GM21619 (cell line): ENCODE data around the gene DIO3.
"Not testable (repeated sequence)": the region's sequence is repeated elsewhere in the genome, so short reads cannot be mapped to it uniquely, and the experiment has no call there.

ENCODE experiments used
- ATAC-seq: cut with Tn5 transposase; IDR thresholded peaks from one replicate; pipeline ENCODE4 v1.9.1; 2021; ENCODE audit not compliant: unreplicated experiment

DIO3 gene

DNA sequence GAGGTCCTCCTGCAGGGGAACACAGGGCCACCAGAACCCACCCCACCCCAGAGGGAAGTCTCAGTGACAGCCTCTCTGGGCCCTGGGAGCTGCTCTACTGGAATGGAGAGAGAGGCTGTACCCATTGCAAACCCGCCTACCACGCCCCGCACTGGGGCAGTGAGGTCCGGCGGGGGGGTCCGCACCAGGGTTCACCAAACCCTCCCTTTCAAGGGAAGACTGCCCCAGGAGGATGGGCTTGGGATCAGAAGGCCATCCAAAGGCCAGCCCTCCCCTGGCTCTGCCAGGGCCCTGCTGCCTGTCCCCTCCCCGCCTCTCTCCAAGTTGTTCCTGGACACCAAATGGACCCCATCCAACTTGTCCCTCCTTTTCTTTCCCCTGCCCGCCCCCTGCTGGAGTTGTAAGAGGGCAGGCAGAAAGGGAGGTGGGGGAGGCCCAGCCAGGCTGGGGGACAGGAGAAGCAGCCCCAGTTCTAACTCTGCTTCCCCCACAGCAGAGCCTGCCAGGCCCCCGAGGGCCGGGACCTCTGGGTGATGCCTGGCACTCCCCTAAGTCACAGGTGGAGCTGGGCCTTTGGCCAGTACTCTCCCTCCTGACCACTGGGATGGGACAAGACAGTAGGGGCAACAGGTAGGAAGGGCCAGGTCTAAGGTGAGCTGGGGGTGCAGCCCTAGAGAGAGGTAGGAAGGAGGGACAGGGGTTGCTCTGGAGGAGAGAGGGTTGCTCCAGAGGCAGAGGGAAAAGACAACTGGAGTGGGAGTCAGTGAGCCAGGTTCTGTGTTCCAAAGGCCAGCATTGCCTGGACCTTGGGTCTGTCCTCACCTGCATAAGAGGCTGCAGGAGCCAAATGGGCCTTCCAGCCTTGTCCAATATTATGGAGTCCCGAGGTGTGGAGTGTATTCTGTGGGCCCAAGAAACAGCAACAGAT, 3.2 kb upstream of the DIO3 start:
- ATAC-seq: no peak

DNA sequence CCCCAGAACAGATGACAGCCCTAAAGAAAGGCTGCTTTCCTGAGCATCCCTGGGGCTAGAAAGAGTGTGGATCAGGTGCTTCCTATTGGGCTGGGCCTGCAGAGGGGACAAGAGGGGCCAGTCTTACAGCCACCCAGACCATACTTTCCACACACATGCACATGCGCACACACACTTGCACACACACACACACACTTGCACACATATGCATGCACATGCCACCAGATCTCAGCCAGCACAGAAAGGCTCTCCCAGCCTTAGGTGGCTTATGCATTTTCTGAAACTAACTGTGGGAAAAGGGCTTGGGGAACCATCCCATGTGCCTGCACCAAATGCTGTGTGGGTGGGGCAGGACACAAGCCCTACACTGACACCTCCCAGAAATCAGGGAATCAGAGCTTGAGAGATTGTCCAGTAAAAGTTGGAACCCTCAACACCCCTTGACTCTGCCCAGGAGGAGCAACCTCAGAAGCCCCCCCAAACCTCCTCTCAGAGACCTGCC, 2.5 kb upstream of the DIO3 start:
- no peak for ATAC-seq

GRCh38 chr14:101559250-101559623, 2.1 kb upstream of the DIO3 start:
- ATAC-seq: no peak

DNA sequence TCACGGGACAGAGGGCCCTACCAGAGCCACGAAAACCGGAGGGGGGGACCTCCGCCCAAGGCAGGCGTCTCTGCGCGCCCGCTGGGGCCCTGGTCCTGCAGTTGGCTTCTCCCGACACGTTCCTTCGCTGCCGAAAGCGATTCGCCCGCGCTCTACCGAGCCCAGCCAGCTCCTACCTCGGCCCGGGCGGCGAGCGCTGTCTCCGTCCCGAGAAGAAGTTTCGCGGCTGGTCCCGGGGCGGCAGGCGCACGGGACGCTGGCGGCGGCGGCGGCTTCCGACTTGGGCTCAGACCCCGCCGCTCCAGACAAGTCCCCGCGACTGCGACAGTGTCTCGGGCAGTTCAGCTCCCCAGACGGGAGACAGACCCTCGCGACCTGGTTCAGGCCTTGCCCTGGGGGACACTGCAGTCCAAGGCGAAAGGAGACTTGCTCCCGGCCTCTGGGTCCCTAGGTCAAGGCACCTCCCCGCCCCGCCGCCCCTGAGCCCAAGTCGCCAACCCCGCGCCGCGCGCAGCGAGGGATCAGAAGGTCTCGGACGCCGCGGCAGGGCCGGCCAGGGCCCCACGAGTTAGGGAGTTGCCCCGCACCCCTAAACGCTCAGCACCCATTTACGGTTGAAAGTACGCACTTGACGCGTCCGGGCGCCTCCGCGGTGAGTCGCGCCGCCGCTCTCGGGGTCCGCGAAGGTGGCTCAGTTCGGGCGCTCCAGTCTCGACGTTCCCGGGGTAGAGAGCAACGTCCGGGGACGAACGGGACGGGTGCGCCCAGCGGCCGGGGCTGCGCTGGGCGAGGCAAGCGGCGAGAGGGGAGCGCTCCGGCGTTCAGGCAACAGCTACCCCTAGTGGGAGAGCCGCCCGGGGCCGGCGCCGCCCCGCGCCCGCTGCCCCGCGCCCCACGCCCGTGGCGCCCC, 1.4 kb upstream of the DIO3 start:
- ATAC-seq: no peak

GRCh38 chr14:101560534-101561113, 671 bp upstream of the DIO3 start:
- no peak for ATAC-seq

GRCh38 chr14:101561897-101562490, 699 bp downstream of the DIO3 start:
- no peak for ATAC-seq

GRCh38 chr14:101562659-101563351, 1.5 kb downstream of the DIO3 start:
- ATAC-seq: no peak

DNA sequence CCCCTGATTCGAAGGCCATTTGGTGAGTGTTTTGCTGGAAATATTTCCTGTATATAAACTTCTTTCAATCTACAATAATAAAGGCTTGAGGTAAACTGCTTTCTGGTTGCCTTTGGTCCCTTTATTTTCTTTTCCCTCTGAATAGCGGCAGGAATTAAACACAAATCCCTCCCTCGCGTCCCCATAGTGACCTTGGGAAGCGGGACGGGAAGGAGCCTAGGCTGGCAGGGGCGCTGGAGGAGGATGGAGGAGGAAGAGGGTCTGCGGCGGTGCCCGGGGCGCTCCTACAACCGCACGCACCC, 2.0 kb downstream of the DIO3 start:
- ATAC-seq: no peak

- ATAC-seq: no peak
Observed at GRCh38 chr14:101563654-101564443, 2.6 kb downstream of the DIO3 start.

- no peak for ATAC-seq
Observed at GRCh38 chr14:101564444-101564776, 3.1 kb downstream of the DIO3 start.

GRCh38 chr14:101564819-101565698, 3.8 kb downstream of the DIO3 start:
- no peak for ATAC-seq

GRCh38 chr14:101567252-101567651, 6.0 kb downstream of the DIO3 start:
- ATAC-seq: no peak

DNA sequence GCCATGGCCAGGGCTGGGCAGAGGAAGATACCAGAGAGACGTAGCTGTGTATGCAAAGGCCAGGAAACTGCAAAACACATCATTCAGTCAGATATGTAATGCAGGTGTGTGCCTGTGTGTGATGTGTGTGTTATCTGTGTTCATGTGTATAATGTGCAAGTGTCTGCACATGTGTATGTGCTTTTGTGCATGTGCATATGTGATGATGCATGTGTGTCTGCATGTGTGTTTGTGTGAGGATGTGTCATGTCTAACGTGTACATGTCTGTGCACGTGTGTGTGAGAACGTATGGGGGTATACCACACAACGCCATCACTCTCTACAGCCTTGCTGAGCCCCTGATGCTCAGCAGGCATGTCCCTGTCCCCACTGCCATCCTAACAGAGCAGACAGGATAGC, 9.7 kb downstream of the DIO3 start:
- ATAC-seq: no peak

- ATAC-seq: not testable (repeated sequence)
Observed at GRCh38 chr14:101572526-101572925, 11.2 kb downstream of the DIO3 start.

GRCh38 chr14:101573289-101573688, 12.0 kb downstream of the DIO3 start:
- ATAC-seq: no peak

DNA sequence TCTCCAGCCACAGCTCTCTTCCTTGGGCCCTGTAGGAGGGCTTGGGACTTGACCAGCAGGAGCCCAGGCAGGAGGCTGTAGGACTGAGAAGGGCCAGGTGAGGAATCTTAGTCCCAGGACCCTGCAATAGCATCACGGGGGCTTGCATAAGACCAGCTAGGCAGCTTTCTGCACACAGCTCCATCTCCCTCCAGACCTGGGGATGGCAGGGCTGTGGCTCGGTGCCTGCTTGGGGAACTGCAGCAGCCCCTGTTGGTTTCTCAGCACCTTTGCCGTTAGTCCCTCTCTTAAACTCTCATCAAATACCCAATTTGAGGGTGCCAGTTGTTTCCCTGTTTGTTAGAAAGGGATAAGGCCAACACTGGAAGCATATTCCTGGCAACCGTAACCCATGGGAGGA, 14.3 kb downstream of the DIO3 start:
- ATAC-seq: no peak

DNA sequence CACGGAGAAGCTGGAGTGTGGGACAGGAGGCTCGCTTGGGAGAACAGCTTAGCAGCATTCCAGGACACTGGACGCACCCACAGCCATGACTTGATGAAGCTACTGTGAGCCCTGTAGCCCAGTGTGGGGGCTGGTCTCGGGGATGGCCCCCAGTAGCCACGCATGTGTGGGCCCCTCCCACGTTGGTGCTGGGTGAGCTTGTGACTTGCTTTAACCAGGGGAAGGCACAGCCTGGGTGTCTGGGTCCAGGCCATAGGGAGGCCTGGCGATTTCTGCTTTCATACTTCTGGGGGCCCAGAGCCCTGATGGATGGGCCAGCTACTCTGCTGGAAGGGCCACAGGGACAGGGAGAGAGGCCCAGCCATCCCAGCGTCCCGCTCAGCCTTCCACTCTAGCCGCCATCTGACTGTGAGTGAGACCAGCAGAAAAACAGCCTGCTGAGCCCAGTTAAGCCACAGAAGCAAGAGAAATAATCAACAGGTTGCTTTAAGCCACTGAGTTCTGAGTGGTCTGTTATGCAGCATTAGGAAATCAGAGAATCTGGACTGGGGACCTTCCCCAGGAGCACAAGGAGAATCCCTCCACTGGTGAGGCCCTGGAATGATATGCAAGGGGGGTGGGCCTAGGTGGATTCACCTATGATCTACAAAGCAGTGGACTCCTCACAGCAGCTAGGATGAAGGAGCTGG, 16.1 kb downstream of the DIO3 start:
- no peak for ATAC-seq

- no peak for ATAC-seq
Observed at GRCh38 chr14:101578489-101578888, 17.2 kb downstream of the DIO3 start.
